GM12878 (cell line): ENCODE results near the gene PRUNE1. TPM values are rescaled to one million over a fixed set of nuclear protein-coding genes. Genes with fewer than 3 reads are reported as not detected.

Experiments
- PRDM15 ChIP-seq: fragments of 450-650 bp; formaldehyde crosslinking; IDR thresholded peaks from 2 replicates; pipeline ENCODE4 v1.4.0; 2020; ENCODE audit warnings: mild to moderate bottlenecking, moderate library complexity
- ZNF687 ChIP-seq: fragments of 450-650 bp; IDR thresholded peaks from 2 replicates; pipeline ENCODE4 v1.6.1; 2017; ENCODE audit warnings: mild to moderate bottlenecking, moderate library complexity
- polyA plus RNA-seq, 11 experiments: library from polyadenylated mRNA; depleted of rRNA in 4 of 11; unstranded in 6 of 11; stranded (reverse) in 5 of 11; fragments of >200 nt; fragmentation: Nextera tagmentation in 4 of 11; fragmentation: Illumina TruSeq in 1 of 11; extraction: Ambion mirVana in 4 of 11; extraction: Trizol in 1 of 11; gene quantifications; 1 replicate in 1 of 11; 2 replicates in 10 of 11; pipeline versions ENCODE4 v1.2.1 to v1.2.3, GENCODE V29; 2011 to 2016; ENCODE audit warnings: inconsistent platforms in 2 of 11, missing spikeins in 2 of 11, low read depth in 1 of 11
- total RNA-seq, 4 experiments: library from RNA; depleted of rRNA in 3 of 4; stranded (reverse); fragments of >200 nt in 3 of 4; fragmentation: Illumina TruSeq in 1 of 4; extraction: Trizol in 1 of 4; gene quantifications; 2 replicates each; pipeline versions ENCODE4 v1.2.1 to v1.2.3, GENCODE V29; 2013 to 2021

Gene PRUNE1
- total and polyA plus RNA-seq, 10 of the 15 experiments (the other 5 are each of a cell fraction or from before 2014, with no cell fraction given) = 4.7 to 24.5 (median 12.4) TPM

- TF ChIP-seq ZNF687 (0 out of 2 replicates have a peak, but pooled peaks have one; percentile 15), PRDM15 (CRISPR knock-in tag) (no peak)
- TF ChIP-seq, all 136 proteins: peak for 10
Measured at GRCh38 chr1:151047591-151047924, 39.3 kb downstream of the PRUNE1 start, which contains the start of gene C1orf56 (continued).
